ENCODE measurements around the gene LMO1.

The LMO1 gene

DNA sequence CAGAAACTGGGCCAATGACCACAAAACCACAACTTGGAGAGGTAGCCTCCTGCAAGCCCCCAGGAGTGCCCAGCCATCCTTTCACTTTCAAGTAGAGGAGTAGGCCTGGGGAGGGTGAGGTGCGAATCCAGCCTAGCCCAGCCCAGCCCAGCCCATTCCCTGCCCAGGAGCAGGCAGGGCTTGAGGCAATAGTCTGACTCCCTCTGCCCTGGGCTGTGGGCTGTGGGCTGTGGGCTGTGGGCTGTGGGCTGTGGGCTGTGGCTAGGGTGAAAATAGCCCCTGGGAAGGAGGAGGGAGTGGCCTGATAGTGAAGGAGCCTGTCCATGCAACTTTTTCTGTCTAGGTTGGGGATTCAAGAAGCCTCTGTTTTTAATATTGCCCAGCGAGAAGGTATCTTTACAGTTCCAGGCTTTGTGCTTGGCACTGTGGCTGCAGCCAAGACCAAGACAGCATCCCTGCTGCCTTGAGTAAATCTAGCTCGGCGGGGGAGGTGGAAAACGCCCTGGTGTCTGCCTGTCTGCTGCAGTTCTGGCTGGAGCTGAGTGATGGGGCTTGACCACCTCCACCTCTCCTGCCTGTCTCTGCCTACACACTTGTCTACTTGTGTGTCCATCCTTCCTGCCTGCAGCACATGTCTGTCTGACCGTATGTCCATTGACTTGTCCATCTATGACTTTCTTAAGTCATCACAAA is 40.7 kb downstream of the LMO1 start:
- no peak overlapping the region for H3K27ac ChIP-seq (ENCODE audit: low read depth, low read length)
- no peak overlapping the region for H3K9ac ChIP-seq (ENCODE audit: low read length)
- no peaks in the 10 kb centered on the region for H3K27me3 ChIP-seq (ENCODE audit: control insufficient read depth, insufficient read depth, low read length)
- H3K36me3 ChIP-seq (ENCODE audit: control insufficient read depth, insufficient read depth, low read length) = no peaks in the 10 kb centered on the region
- H3K4me1 ChIP-seq (ENCODE audit: control insufficient read depth, insufficient read depth, low read length) = no peaks in the 10 kb centered on the region
- no peak overlapping the region for H3K4me3 ChIP-seq (ENCODE audit: low read length)

DNA sequence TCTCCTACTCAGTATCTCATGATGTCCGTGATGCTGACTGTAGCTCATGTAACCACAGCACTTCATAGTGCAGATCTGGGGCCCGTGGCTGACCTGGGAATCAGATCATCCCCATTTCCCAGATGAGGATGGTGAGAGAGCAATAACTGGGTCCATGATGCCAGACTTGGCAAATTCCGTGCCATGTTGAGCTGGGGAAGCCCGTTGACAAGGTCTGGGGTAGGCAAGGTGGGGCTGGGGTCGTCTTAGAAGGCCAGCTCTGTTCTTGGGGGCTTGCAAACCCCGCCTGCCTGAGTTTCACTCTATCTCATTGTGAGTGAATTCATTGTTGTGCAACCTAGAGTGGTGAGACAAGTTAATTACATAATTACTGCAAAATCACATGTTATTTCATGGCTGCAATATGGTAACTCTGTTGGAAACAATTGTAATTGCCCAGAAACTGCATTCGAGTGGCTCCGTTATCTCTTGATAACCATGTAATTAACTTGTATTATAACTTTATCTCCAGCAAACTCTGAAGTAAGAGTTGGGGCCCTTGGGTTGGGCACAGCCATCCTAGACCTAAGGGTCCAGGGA is 41.7 kb downstream of the LMO1 start:
- Histone ChIP-seq H3K9ac (ENCODE audit: low read length) (no peak overlapping the region), H3K27me3 (ENCODE audit: control insufficient read depth, insufficient read depth, low read length) (no peaks in the 10 kb centered on the region), H3K36me3 (ENCODE audit: control insufficient read depth, insufficient read depth, low read length) (no peaks in the 10 kb centered on the region), H3K27ac (ENCODE audit: low read depth, low read length) (no peak overlapping the region), H3K4me3 (ENCODE audit: low read length) (no peak overlapping the region), H3K4me1 (ENCODE audit: control insufficient read depth, insufficient read depth, low read length) (no peaks in the 10 kb centered on the region)

DNA sequence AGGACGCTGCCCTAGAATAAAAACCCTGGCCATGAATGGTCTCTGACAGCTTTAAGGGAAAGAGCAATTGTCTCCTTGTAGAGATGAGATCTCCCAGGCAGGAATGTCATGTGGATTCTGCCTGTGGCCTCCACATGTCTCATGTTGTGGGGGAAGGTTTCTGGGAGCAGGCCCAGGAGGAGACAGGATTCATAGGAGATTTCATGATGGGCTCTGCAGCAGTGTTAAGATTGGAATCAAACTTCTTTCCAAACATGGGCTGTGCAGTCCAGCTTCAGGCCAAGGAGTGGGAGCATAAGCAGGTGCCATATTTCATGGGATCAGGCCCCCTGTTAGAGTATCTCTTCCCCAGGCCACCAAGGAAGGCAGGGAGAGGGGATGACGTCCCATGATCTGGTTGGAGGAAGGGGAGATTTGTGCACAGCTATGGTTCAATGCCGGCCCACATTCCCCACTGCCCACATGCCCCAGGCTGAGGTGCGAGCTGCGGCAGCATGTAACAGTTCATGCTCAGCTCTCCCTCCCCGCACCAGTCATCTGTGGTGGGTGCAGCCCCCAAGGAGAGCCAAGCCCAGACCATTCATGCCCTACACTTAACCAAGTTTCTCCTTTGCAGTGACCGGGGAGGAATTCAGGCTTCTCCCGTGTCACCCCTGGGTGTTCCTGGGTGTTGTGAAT is 42.5 kb downstream of the LMO1 start:
- Histone ChIP-seq H3K4me1 (ENCODE audit: control insufficient read depth, insufficient read depth, low read length) (no peaks in the 10 kb centered on the region), H3K9ac (ENCODE audit: low read length) (no peak overlapping the region), H3K36me3 (ENCODE audit: control insufficient read depth, insufficient read depth, low read length) (no peaks in the 10 kb centered on the region), H3K27ac (ENCODE audit: low read depth, low read length) (no peak overlapping the region), H3K27me3 (ENCODE audit: control insufficient read depth, insufficient read depth, low read length) (no peaks in the 10 kb centered on the region), H3K4me3 (ENCODE audit: low read length) (no peak overlapping the region)

DNA sequence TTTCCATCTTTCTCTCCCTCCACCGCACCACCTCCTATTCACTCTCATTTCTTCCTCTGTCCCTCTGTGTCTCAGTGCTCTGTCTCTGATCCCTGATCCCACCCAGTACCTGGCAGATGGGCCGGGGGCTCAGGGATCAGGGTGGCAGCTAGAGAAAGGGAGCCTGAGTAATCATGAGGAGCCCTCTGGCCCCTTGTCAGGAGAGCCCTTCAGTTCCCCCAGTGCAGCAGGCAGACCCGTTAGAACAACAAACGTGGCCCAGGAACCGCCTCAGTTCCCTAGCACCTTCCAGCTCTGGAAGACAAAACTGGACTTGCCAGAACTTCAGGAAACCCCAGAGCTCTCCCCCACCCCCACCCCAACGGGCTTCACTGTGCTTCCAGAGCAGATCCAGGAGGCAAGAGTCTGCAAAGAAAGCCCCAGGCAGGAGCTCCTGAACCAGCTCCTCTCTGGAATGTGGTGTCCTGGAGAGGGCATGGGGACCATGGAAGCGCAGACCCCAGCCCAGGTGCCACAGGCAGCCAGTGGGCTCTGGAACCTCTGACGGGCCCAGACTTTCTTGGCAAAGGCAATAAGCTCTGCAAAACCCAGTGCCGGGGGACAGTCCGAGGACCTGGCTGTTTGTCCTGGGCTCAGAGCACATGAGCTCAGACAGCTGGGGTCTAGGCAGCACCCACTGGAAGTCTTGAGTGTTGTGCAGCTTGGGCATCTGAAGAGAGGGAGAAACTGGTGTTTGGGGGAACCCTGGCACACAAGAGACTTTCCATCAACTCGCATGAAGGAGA is 43.2 kb downstream of the LMO1 start:
- Histone ChIP-seq H3K9ac (ENCODE audit: low read length) (no peak overlapping the region), H3K27ac (ENCODE audit: low read depth, low read length) (no peak overlapping the region), H3K4me1 (ENCODE audit: control insufficient read depth, insufficient read depth, low read length) (no peaks in the 10 kb centered on the region), H3K27me3 (ENCODE audit: control insufficient read depth, insufficient read depth, low read length) (no peaks in the 10 kb centered on the region), H3K36me3 (ENCODE audit: control insufficient read depth, insufficient read depth, low read length) (no peaks in the 10 kb centered on the region), H3K4me3 (ENCODE audit: low read length) (no peak overlapping the region)

DNA sequence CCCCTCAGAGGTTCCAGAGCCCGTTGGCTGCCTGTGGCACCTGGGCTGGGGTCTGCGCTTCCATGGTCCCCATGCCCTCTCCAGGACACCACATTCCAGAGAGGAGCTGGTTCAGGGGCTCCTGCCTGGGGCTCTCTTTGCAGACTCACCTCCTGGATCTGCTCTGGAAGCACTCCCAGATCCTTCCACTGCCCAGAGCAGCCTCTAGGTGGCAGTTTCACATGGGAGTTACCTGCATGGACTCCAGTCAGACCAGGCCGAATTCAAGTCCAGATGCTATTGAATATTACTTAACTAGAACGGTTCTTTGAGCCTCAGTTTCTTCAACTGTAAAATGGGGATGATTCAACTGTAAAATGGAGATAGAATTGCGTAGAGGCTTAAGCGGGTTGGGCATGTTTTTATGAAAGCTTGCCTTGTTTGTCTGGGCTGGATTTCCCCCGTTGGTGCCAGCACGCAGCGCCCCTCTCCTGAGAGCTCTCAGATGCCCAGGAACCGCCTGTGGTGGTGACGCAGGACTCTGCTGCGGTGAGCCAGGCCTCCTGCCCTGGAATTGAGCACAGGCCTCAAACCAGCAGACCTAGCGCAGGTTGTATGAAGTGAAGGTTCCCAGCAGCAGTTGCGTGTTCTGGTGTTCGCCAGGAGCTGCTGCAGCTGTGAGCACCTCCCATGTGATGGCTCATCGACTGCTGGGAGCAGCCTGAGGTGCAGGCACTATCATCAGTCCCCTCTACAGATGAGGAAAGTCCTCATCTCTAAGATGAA is 44.2 kb downstream of the LMO1 start:
- H3K9ac ChIP-seq (ENCODE audit: low read length) = no peak overlapping the region
- H3K27me3 ChIP-seq (ENCODE audit: control insufficient read depth, insufficient read depth, low read length) = no peaks in the 10 kb centered on the region
- no peaks in the 10 kb centered on the region for H3K36me3 ChIP-seq (ENCODE audit: control insufficient read depth, insufficient read depth, low read length)
- no peaks in the 10 kb centered on the region for H3K4me1 ChIP-seq (ENCODE audit: control insufficient read depth, insufficient read depth, low read length)
- no peak overlapping the region for H3K4me3 ChIP-seq (ENCODE audit: low read length)
- no peak overlapping the region for H3K27ac ChIP-seq (ENCODE audit: low read depth, low read length)

DNA sequence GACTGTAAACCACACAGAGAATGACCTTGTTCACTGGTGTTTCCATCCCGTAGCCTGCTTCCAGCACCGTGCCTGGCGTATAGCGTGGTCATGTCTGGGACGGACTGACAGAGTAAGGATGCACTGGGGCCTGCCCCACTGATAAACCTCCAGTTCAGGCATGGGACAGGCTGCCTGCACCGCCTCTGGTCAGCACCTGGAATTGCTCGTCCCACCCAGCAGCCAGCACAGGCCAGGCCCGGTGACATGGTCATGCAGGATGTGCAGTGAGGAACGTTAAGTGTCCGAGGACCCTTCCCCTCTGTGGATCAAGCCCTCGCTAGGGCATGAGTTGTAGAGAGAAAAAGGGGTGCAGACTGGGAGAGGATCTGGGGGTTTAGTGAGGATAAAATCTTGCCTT is 44.8 kb downstream of the LMO1 start:
- no peak overlapping the region for H3K4me3 ChIP-seq (ENCODE audit: low read length)
- H3K27me3 ChIP-seq (ENCODE audit: control insufficient read depth, insufficient read depth, low read length) = no peaks in the 10 kb centered on the region
- H3K36me3 ChIP-seq (ENCODE audit: control insufficient read depth, insufficient read depth, low read length) = no peaks in the 10 kb centered on the region
- H3K4me1 ChIP-seq (ENCODE audit: control insufficient read depth, insufficient read depth, low read length) = no peaks in the 10 kb centered on the region
- no peak overlapping the region for H3K27ac ChIP-seq (ENCODE audit: low read depth, low read length)
- no peak overlapping the region for H3K9ac ChIP-seq (ENCODE audit: low read length)

DNA sequence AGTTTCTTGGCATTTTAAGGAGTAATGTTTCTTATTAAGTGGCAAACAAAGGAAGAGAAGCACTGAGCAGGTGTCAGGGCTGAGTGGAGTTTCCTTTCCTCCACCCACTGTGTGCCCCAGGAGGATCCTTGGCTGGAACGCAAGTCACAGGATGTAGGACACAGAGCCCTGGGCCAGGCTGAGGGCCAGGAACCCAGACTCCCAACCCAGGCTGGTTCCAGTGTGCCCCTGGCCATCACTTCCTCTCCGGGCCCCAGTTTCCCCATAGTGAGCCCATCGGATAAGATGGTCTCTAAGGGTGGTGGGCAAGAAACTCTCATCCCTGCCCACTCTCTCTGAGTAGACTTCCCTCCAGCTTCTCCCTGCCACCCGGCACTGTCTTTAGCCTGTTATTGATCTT is 45.3 kb downstream of the LMO1 start:
- H3K4me3 ChIP-seq (ENCODE audit: low read length) = no peak overlapping the region
- H3K27me3 ChIP-seq (ENCODE audit: control insufficient read depth, insufficient read depth, low read length) = no peaks in the 10 kb centered on the region
- no peak overlapping the region for H3K9ac ChIP-seq (ENCODE audit: low read length)
- H3K4me1 ChIP-seq (ENCODE audit: control insufficient read depth, insufficient read depth, low read length) = no peaks in the 10 kb centered on the region
- no peaks in the 10 kb centered on the region for H3K36me3 ChIP-seq (ENCODE audit: control insufficient read depth, insufficient read depth, low read length)
- no peak overlapping the region for H3K27ac ChIP-seq (ENCODE audit: low read depth, low read length)

DNA sequence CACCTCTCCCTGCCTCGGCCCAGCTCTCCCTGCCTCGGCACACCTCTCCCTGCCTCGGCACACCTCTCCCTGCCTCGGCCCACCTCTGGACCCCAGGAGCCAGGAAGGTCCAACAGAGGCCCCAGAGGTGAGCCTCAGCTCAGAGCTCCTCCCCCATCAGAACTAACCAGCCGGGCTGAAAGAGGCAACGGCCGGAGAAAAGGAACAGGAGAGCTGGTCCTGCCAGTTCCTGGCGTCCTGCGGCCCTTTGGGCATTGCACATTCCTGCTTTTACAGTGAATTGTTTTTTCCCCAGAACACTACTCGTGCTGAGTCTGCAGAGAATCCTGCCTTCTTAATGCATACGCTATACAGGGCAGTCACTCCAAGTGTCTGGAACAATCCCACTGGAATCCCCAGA is 45.8 kb downstream of the LMO1 start:
- H3K4me3 ChIP-seq (ENCODE audit: low read length) = no peak overlapping the region
- no peaks in the 10 kb centered on the region for H3K36me3 ChIP-seq (ENCODE audit: control insufficient read depth, insufficient read depth, low read length)
- H3K27me3 ChIP-seq (ENCODE audit: control insufficient read depth, insufficient read depth, low read length) = no peaks in the 10 kb centered on the region
- no peak overlapping the region for H3K9ac ChIP-seq (ENCODE audit: low read length)
- H3K27ac ChIP-seq (ENCODE audit: low read depth, low read length) = no peak overlapping the region
- H3K4me1 ChIP-seq (ENCODE audit: control insufficient read depth, insufficient read depth, low read length) = no peaks in the 10 kb centered on the region

DNA sequence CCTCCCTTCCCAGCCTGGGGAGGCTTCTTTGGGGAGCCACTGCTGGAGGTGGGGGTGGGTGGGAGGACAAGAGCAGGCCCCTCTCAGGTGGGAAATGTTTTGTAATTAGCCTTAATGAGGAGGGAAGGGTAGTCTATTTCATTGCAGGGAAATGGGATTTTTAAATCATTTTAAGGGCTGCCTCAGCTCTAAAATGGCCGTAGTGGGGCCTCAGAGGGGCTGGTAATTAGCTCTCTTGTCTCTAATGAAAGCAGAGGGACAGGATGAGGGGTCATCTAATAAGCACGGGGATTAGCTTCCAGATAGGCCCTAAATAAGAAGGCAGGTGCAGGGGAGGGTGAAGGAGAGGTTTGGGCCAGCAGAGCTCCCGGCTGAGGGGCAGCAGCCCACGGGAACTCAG is 46.5 kb downstream of the LMO1 start:
- Histone ChIP-seq H3K27me3 (ENCODE audit: control insufficient read depth, insufficient read depth, low read length) (no peaks in the 10 kb centered on the region), H3K4me1 (ENCODE audit: control insufficient read depth, insufficient read depth, low read length) (no peaks in the 10 kb centered on the region), H3K27ac (ENCODE audit: low read depth, low read length) (no peak overlapping the region), H3K4me3 (ENCODE audit: low read length) (no peak overlapping the region), H3K9ac (ENCODE audit: low read length) (no peak overlapping the region), H3K36me3 (ENCODE audit: control insufficient read depth, insufficient read depth, low read length) (no peaks in the 10 kb centered on the region)

DNA sequence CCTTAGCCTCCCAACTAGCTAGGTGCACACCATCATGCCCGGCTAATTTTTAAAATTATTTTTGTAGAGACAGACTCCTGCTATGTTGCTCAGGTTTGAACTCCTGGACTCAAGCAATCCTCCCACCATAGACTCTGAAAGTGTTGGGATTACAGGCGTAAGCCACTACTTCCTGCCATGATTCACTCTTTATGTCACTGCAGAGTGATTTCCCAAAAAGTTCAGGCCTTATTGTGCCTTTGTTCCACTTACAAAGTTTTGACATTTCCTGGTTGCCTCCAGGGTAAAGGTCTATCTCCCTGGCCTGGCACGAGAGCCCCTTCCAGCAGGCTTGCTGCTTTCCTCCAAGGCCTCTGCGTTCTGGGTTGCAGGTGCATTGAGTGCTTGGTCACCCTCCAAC is 50.3 kb downstream of the LMO1 start:
- Histone ChIP-seq H3K36me3 (ENCODE audit: control insufficient read depth, insufficient read depth, low read length) (no peaks in the 10 kb centered on the region), H3K27ac (ENCODE audit: low read depth, low read length) (no peak overlapping the region), H3K4me3 (ENCODE audit: low read length) (no peak overlapping the region), H3K27me3 (ENCODE audit: control insufficient read depth, insufficient read depth, low read length) (no peaks in the 10 kb centered on the region), H3K4me1 (ENCODE audit: control insufficient read depth, insufficient read depth, low read length) (no peaks in the 10 kb centered on the region), H3K9ac (ENCODE audit: low read length) (no peak overlapping the region)

DNA sequence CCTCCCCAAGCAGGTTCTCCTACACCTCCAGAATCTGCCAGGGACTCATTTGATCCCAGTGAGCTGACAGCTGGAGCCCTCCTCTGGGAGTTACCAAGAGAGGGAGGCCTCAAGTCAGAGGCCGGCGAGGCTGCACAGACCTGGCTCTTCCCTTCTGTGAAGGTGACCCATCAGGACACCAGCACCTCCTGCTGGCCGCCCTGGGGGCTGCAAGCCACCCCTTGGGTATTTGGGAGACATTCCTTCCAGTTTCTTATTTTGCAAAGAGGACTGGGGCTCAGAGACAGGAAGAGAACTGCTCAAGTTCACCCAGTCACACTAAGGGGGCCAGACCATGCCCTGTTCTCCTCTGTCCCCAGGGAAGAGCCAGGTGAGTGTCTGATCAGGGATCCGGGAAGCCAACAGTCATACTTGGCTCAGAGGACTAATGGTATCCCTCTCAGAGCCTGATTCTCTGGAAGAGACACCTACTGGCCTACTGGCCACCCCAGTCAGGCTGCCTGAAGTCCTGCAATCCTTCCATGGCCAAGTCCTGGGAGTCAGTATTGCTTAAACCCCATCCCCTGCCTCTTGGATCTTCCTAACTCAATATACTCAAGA is 54.4 kb downstream of the LMO1 start:
- Histone ChIP-seq H3K36me3 (ENCODE audit: control insufficient read depth, insufficient read depth, low read length) (no peaks in the 10 kb centered on the region), H3K4me1 (ENCODE audit: control insufficient read depth, insufficient read depth, low read length) (no peaks in the 10 kb centered on the region), H3K27ac (ENCODE audit: low read depth, low read length) (no peak overlapping the region), H3K4me3 (ENCODE audit: low read length) (no peak overlapping the region), H3K9ac (ENCODE audit: low read length) (no peak overlapping the region), H3K27me3 (ENCODE audit: control insufficient read depth, insufficient read depth, low read length) (no peaks in the 10 kb centered on the region)

Measured in rectal smooth muscle tissue (tissue), 1 donor.